Right ventricle myocardium inferior (tissue), 1 donor: ENCODE data around the gene AADACL3. TPM values are rescaled to one million over a fixed set of nuclear protein-coding genes. Genes with fewer than 3 reads are reported as not detected.

Experiments used
- ATAC-seq: fragments of 200-7000 bp; cut with Tn5 transposase; one replicate; pipeline ENCODE4 v1.9.1; 2020; ENCODE audit warnings: mild to moderate bottlenecking, moderate library complexity
- DNase-seq: peaks from one replicate; pipeline ENCODE4 v3.0.0; 2021; ENCODE audit errors: missing footprints
- intact Hi-C: fragments of 100-400 bp; cut with DNase I; formaldehyde crosslinking; loops from one replicate; pipeline ENCODE4 v1.11.0; 2022
- total RNA-seq: library from RNA; stranded (reverse); fragmentation: NEBNext Ultra II Directional; extraction: Animal tissue kit (Norgen Biotek cat#: 25700); gene quantifications from one replicate; pipeline ENCODE4 v1.2.1, GENCODE V29; 2021
- donor health status: DM: no; HTN: yes; CAD: no; lungs with severe emphysema.

Gene AADACL3
- total RNA-seq, 1 donor from 2014 or later = not detected

- DNase-seq (no peak), ATAC-seq (no peak)
- intact Hi-C loops = no loop called here
Measured at GRCh38 chr1:12757836-12758235, 41.9 kb downstream of the AADACL3 start.

- DNase-seq (no peak), ATAC-seq (no peak)
- intact Hi-C loops = no loop called here
Measured at GRCh38 chr1:12760256-12760795, 44.4 kb downstream of the AADACL3 start.

- DNase-seq = no peak
- ATAC-seq = no peak
- intact Hi-C loops = no loop called here
Measured at GRCh38 chr1:12761781-12762180, 45.9 kb downstream of the AADACL3 start.

- intact Hi-C loops = no loop called here
- no peak for ATAC-seq
Measured at GRCh38 chr1:12762766-12763165, 46.9 kb downstream of the AADACL3 start.

GRCh38 chr1:12763479-12763878 is 47.6 kb downstream of the AADACL3 start:
- intact Hi-C loops = no loop called here
- no peak for DNase-seq
- ATAC-seq = no peak

More at GRCh38 chr1:12762766-12763165, 46.9 kb downstream of the AADACL3 start:
- no peak for DNase-seq

GRCh38 chr1:12764016-12764415 is 48.1 kb downstream of the AADACL3 start:
- ATAC-seq (no peak), DNase-seq (no peak)
- intact Hi-C loops = no loop called here

GRCh38 chr1:12769031-12769430 is 53.1 kb downstream of the AADACL3 start:
- intact Hi-C loops = no loop called here
- DNase-seq = no peak
- no peak for ATAC-seq

GRCh38 chr1:12769976-12770505 is 54.1 kb downstream of the AADACL3 start:
- ATAC-seq (no peak), DNase-seq (no peak)
- intact Hi-C loops = no loop called here

GRCh38 chr1:12770620-12771019 is 54.7 kb downstream of the AADACL3 start:
- no peak for ATAC-seq
- intact Hi-C loops = no loop called here
- DNase-seq = no peak

GRCh38 chr1:12771186-12771585 is 55.3 kb downstream of the AADACL3 start:
- intact Hi-C loops = no loop called here
- DNase-seq = no peak
- ATAC-seq = no peak

- DNase-seq (no peak), ATAC-seq (no peak)
- intact Hi-C loops = no loop called here
Measured at GRCh38 chr1:12772520-12772919, 56.6 kb downstream of the AADACL3 start.

GRCh38 chr1:12773438-12773837 is 57.5 kb downstream of the AADACL3 start, which contains the start of gene PRAMEF12:
TSS of gene PRAMEF12 (plus strand) at chr1:12773738. CDS start at chr1:12774868, 1,130 bp downstream.
- no peak for ATAC-seq
- no peak for DNase-seq
- intact Hi-C loops = no loop called here

- DNase-seq = no peak
- intact Hi-C loops = no loop called here
- ATAC-seq = no peak
Measured at GRCh38 chr1:12774801-12775345, 59.0 kb downstream of the AADACL3 start.

- intact Hi-C loops = no loop called here
- DNase-seq (no peak), ATAC-seq (no peak)
Measured at GRCh38 chr1:12775443-12775842, 59.5 kb downstream of the AADACL3 start.

GRCh38 chr1:12776801-12777557 is 61.1 kb downstream of the AADACL3 start:
- ATAC-seq (no peak), DNase-seq (no peak)
- intact Hi-C loops = no loop called here

Other genes with a start within 250 kb of the AADACL3 start
- gene DHRS3, start 97.9 kb upstream of the AADACL3 start, total RNA-seq = 81.0 TPM
- gene AADACL4, start 72.0 kb upstream of the AADACL3 start, total RNA-seq = not detected
- not detected for gene CFAP107, start 30.1 kb downstream of the AADACL3 start, total RNA-seq
- not detected for gene PRAMEF12, start 57.6 kb downstream of the AADACL3 start, total RNA-seq
- gene PRAMEF1, start 75.3 kb downstream of the AADACL3 start, total RNA-seq = not detected
- gene PRAMEF11, start 115.3 kb downstream of the AADACL3 start, total RNA-seq = not detected
- not detected for gene HNRNPCL1, start 132.6 kb downstream of the AADACL3 start, total RNA-seq
- gene PRAMEF2, start 141.0 kb downstream of the AADACL3 start, total RNA-seq = not detected
- not detected for gene PRAMEF4, start 170.1 kb downstream of the AADACL3 start, total RNA-seq
- gene PRAMEF10, start 182.2 kb downstream of the AADACL3 start, total RNA-seq = not detected
- gene PRAMEF7, start 200.5 kb downstream of the AADACL3 start, total RNA-seq = not detected
- gene PRAMEF6, start 231.5 kb downstream of the AADACL3 start, total RNA-seq = not detected